HG02870 (cell line): ENCODE measurements around the gene DPP10.
"Not testable (repeated sequence)": the region's sequence is repeated elsewhere in the genome, so short reads cannot be mapped to it uniquely, and the experiment has no call there.

Source experiments
- ATAC-seq: cut with Tn5 transposase; IDR thresholded peaks from one replicate; pipeline ENCODE4 v1.9.1; 2021; ENCODE audit warnings: mild to moderate bottlenecking, moderate library complexity; ENCODE audit not compliant: unreplicated experiment

Gene DPP10

DNA sequence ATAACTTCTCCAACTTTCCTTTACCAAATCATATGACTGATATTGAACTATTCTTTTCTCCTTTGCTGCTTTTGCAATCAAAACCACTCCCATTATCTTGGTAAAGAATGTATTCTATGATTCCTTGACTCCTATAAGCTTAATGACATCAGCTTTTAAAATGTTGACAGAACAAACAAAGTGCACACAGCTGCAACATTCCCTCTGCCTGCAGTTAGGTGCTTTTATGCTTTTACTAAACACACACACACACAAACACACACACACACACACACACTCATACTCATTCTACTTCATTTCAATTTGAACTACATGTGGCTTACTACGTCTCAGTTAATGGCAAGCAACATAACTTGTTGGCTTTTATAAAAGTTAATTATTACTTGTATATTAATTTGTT, 946.6 kb downstream of the DPP10 start:
- no peak for ATAC-seq

DNA sequence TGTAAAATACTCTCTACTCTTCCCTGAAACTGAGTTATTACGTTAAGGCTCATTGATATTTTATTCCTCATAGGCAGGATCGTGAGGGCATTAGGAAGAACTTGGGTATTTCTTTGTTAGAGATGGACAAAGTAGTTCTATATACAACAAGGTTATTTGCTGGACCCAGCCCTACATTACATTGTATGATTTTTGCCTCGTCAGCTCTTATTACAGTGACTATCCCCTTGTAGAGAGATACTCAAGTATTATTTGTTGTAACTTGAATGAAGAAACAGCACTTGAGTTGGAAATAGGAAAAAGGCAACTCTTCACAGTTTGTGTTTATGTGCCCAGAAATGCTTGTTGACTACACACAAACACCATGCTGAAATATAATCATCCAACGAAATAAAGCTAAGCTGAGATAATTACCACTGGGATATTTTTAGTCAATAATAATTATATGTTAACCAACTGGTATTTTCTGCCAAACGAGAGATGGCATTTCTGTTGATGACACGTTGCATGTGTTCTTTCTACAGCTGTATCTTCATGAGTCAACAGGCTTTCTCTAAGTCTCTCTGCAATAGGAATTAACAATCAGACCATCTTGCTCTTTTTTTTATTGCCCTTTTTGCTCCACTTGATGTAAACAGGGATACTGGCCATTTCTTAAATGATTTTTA, 947.6 kb downstream of the DPP10 start:
- ATAC-seq: no peak

DNA sequence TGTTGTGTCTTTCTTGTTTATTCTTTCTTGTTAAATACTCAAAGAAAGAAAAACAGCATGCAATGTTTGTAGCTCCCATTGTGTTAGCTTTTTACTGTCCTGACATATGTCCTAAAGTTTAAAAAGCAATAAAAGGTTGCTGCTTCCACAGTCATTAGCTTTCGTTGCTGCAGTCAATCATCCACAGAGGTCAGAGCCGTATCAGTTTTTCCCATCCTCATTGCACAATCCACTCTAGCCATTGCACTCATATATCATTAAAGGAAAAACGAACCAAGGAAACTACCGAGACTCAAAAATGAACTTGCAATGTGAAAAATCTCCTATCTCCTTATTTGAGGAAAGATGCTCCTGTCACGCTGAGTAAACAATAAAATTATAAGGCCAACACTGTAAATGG, 954.1 kb downstream of the DPP10 start:
- ATAC-seq: no peak

DNA sequence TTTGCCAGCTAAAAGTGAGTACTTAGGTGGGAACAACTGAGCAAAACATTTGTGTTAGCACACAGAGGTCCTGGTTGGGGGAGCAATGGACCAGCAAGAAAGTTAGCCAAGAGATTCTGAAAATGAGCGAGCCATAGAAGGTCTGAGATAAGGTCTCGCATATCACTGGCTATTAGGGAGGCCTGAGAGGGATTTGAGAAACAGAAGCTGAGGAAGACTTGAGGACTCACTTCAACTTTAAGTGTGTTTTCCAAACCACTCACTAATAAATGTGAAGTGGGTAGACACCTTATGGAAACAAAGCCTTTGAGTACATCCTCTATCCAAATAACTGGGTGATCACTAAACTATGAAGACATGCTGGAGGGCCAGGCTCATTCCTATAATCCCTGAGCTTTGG, 958.5 kb downstream of the DPP10 start:
- no peak for ATAC-seq

GRCh38 chr2:115412501-115412900, 970.1 kb downstream of the DPP10 start:
- no peak for ATAC-seq

GRCh38 chr2:115413791-115414190, 971.4 kb downstream of the DPP10 start:
- ATAC-seq: no peak

- ATAC-seq: no peak
These were observed 972.0 kb downstream of the DPP10 start for GRCh38 chr2:115414466-115414865.

DNA sequence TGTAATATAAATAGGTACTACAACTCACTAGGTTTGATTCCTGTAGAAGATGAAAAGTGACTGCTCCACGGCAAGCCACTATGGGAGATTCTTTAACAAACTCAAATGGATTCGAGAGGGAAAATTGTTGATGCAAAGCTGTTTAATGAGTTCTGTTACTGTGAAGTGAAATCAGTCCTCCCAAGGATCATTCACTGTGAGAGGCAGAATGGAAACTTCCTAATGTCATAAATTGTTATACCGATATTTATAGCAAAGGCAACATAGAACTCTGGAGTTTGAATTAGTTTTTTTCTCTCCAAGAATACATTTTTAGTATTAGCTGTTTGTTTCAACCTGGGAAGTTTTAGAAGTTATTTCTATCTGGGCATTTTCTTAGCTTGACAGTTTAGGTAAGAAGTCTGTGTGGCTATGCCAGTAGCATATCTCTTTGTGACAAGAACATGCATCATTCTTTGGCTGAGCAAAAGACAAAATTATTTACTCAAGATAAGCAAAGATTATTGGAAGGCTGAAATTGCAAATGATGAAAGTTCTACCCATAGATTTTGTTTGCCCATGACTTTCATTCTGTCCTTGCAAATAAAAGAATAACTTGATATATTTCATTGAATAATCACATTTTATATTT, 979.7 kb downstream of the DPP10 start:
- ATAC-seq: no peak

DNA sequence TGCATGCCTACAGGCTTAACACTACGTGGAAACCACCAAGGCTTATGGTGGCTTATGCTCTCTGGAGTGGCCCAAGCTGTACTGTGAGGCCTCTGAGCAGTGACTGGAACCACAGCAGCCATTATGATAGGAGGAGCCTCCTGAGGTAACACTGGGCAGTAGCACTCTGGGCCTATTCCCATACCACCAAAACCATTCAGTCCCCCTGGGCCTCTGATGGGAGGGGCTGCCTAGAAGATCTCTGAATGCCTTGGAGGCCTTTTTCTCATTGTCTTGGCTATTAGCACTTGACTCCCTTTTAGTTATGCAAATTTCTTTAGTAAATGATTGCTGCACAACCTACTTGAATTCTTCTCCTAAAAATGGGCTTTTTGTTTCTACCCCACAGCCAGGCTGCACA, 985.0 kb downstream of the DPP10 start:
- no peak for ATAC-seq

GRCh38 chr2:115440746-115441145, 998.3 kb downstream of the DPP10 start:
- ATAC-seq: not testable (repeated sequence)

- ATAC-seq: no peak
These were observed 1001.2 kb downstream of the DPP10 start for GRCh38 chr2:115443539-115444185.

GRCh38 chr2:115460008-115460407, 1017.6 kb downstream of the DPP10 start:
- ATAC-seq: no peak

DNA sequence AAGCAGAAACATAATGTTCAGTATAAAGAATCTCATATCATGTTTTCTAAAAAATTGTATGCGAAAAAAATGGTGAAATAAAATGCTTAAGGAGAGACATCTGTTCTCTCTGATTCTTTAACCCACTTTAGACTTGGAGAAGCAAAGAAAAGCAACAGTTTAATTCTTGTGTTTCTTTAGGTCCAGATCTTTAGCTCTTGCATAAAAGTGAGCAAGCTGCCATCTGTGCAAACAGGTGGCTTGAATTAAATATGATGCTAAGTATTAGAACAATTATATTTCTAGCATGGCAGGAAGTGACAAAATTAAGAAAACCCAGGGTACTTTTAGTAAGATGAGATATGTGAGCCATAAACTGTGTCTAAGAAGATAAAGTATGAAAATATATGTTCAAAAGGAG, 1038.3 kb downstream of the DPP10 start:
- no peak for ATAC-seq

DNA sequence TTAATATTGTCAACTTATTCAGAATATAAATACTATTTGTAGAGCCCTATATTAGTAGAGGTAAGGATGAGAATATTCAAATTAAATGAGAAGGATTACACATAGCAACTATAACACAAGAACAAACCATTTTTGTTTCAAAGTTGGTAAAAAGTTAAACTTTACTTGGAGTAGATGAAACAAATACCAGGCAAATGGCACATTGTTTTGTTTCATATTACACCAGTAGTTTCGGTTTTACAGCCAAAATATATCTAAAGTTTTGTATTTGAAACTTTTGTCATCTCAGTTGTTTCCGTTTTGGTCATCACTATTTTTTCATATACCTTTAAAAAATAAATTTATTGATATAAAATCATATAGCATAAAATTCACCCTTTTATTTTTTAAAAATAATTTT, 1039.4 kb downstream of the DPP10 start:
- ATAC-seq: no peak

DNA sequence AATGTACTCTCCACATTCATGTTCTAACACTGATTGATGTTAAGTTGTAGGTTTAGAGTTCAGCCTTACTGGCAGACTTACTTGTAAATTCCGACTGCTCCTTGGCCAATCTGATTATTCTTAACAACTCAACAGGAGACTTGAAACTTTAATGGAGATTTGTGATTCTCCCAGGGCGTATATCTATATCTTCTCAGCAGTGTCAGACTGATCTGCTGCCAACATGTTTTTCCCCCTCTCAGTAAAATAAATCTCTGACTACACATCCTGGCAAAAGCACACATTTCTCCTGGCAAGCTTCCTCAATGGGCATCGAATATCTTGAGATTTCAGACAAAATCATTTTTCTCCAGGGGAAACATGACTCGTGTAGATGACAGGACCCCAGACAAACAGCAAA, 1041.2 kb downstream of the DPP10 start:
- ATAC-seq: no peak

GRCh38 chr2:115484486-115484885, 1042.0 kb downstream of the DPP10 start:
- no peak for ATAC-seq

DNA sequence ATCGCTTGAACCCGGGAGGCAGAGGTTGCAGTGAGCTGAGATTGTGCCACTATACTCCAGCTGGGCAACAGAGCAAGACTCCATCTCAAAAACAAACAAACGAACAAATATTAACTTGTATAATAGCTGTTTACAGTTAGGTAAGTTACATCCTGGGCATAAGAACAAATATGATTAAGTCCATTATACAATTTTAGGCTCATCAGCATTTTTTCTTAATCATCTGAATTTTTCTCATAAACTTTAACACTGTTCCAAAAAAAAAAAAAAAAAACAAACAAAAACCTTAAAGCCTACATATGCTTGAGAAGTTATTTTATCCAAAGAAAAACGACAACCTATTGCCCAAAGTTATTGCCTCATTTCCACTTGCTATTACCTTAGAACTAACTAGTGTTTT, 1042.5 kb downstream of the DPP10 start:
- ATAC-seq: no peak

GRCh38 chr2:115491186-115491793, 1048.8 kb downstream of the DPP10 start:
- ATAC-seq: no peak

DNA sequence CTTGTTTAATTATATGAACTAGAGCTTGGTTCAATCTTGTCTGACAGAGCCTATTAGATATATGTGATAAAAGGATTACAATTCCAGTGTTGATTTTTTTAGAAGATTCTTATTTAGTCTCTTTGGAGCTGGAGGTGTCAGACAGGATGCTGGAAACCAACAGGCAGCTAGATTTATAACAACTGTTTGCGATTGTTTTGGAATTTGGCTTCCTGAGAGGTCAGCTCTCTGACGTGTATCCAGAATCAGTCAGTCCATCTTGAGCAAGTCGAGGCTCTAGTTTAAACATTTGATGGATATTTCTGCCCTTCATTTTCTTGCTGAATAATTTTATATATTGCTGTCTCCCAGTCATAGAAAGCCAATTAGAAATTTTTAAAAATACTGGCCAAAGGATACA, 1062.9 kb downstream of the DPP10 start:
- no peak for ATAC-seq

GRCh38 chr2:115520727-115521126, 1078.3 kb downstream of the DPP10 start:
- no peak for ATAC-seq

DNA sequence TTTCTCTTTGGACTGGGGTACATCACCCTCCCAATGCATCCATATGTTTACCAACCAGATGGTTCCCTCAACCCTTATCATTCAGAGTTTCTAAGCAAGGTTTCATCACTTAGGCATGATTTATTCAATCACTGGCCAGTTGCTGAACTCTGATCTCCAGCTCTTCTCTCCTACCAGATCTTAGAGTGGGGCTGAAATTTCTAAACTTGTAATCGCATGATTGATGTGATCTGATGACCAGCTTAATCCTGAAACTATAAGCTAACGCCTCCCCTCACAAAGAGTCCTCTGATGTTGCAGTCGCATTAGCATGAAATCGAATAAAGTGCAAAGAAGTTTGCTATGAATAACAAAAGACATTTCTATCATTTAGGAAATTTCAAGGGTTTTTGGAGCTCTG, 1082.0 kb downstream of the DPP10 start:
- ATAC-seq: no peak

DNA sequence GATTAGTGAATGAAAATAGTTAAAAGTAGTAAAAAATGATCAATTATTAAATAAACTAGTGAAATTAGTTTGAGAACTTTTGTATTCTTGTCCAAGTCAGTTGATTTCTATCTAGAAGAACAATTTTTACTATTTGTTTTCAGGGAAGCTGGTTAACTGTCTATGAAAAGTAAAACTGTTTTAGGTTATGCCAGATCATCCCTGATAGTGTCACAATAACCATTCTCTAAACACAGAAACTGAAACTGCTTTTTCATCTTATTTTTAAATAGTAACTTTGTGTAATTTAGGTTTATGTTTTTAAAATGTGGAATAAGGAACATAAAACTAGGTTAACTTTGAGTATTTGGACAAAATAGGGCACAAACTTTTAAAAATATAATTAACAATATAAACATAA, 1087.2 kb downstream of the DPP10 start:
- ATAC-seq: no peak
